A549 (cell line): ENCODE data around the gene MYH13. TPM values are rescaled to one million over a fixed set of nuclear protein-coding genes. Genes with fewer than 3 reads are reported as not detected.
A peak's percentile ranks its signal among the peaks of the same experiment; 100 is the strongest.

ENCODE experiments used
- ATAC-seq, 2 experiments: fragments of 200-7000 bp in 1 of 2; fragments of >200 bp in 1 of 2; cut with Nextera tagmentation in 1 of 2; cut with Tn5 transposase in 1 of 2; 3 replicates each; pipeline versions ENCODE4 v1.8.0 to v1.9.1; 2018 to 2020; ENCODE audit warnings: mild to moderate bottlenecking in 1 of 2, moderate library complexity in 1 of 2
- CTCF ChIA-PET: fragments of 300-600 bp; sonication (Branson Sonifier 250); formaldehyde crosslinking; extraction: SDS; loops from one replicate; lab custom pipeline; 2021; ENCODE audit warnings: antibody characterized with exemption, inconsistent platforms; lab: Yijun Ruan, JAX
- POLR2A ChIA-PET: fragments of 350-600 bp; formaldehyde crosslinking; extraction: SDS; loops from one replicate; lab custom pipeline; 2021; ENCODE audit warnings: antibody characterized with exemption, inconsistent platforms; lab: Yijun Ruan, JAX
- DNase-seq, 2 experiments: peaks; one replicate each; pipeline versions ENCODE4 v3.0.0 to v3.0.0-alpha.2; 2011 to 2016; ENCODE audit warnings: low read depth in 1 of 2, low spot score in 1 of 2
- FAIRE-seq: peaks from 2 replicates; lab custom pipeline; 2011; peaks lifted over from hg19 to GRCh38; lab: Jason Lieb, UNC
- H3K27ac ChIP-seq, 2 experiments: fragments of >200 bp; sonication (Bioruptor Twin); formaldehyde crosslinking; 3 replicates each; pipeline ENCODE4 v1.5.1; 2016 to 2017
- H3K4me1 ChIP-seq: fragments of >200 bp; sonication (Bioruptor Twin); formaldehyde crosslinking; 3 replicates; pipeline ENCODE4 v1.6.1; 2016
- H3K4me2 ChIP-seq: fragments of >200 bp; sonication (Bioruptor Twin); formaldehyde crosslinking; 3 replicates; pipeline ENCODE4 v1.6.1; 2016
- H3K4me3 ChIP-seq: fragments of >200 bp; sonication (Bioruptor Twin); formaldehyde crosslinking; 3 replicates; pipeline ENCODE4 v1.5.1; 2016
- H3K9me3 ChIP-seq: fragments of >200 bp; sonication (Bioruptor Twin); formaldehyde crosslinking; 3 replicates; pipeline ENCODE4 v1.6.1; 2016
- BCL3 ChIP-seq: fragments of >200 bp; sonication (Bioruptor Twin); formaldehyde crosslinking; IDR thresholded peaks from 3 replicates; pipeline ENCODE4 v1.6.1; 2016
- CBX8 ChIP-seq: fragments of 200-600 bp; sonication (generic); IDR thresholded peaks from 2 replicates; pipeline ENCODE4 v1.6.1; 2016
- CEBPB ChIP-seq, 2 experiments: fragments of >200 bp in 1 of 2; sonication (Bioruptor Twin) in 1 of 2; formaldehyde crosslinking in 1 of 2; IDR thresholded peaks; 2 replicates each; pipeline ENCODE4 v1.6.1; 2012 to 2016
- CTCF ChIP-seq: fragments of >200 bp; sonication (Bioruptor Twin); formaldehyde crosslinking; IDR thresholded peaks from 3 replicates; pipeline ENCODE4 v1.5.1; 2016
- EHMT2 ChIP-seq: fragments of 200-600 bp; sonication (generic); IDR thresholded peaks from 2 replicates; pipeline ENCODE4 v1.6.1; 2016; ENCODE audit warnings: antibody characterized with exemption, low read depth, mild to moderate bottlenecking, moderate library complexity
- FOXS1 ChIP-seq: fragments of 250-450 bp; sonication (Bioruptor Pico); IDR thresholded peaks from 2 replicates; pipeline ENCODE4 v1.5.0; 2020; ENCODE audit warnings: mild to moderate bottlenecking, moderate library complexity
- GATA3 ChIP-seq: IDR thresholded peaks from 2 replicates; pipeline ENCODE4 v1.6.1; 2012; ENCODE audit warnings: borderline replicate concordance
- HDAC2 ChIP-seq: fragments of 200-600 bp; sonication (generic); IDR thresholded peaks from 2 replicates; pipeline ENCODE4 v1.6.1; 2016
- HOXB13 ChIP-seq: fragments of 250-450 bp; sonication (Bioruptor Pico); IDR thresholded peaks from 2 replicates; pipeline ENCODE4 v1.5.0; 2020; ENCODE audit warnings: low read depth, mild to moderate bottlenecking, moderate library complexity
- JUNB ChIP-seq: fragments of >200 bp; sonication (Bioruptor Twin); formaldehyde crosslinking; IDR thresholded peaks from 2 replicates; pipeline ENCODE4 v1.6.1; 2016
- KDM1A ChIP-seq: fragments of 200-600 bp; sonication (generic); IDR thresholded peaks from 2 replicates; pipeline ENCODE4 v1.6.1; 2016; ENCODE audit warnings: low read depth, mild to moderate bottlenecking
- KDM5A ChIP-seq: fragments of 200-600 bp; sonication (generic); IDR thresholded peaks from 2 replicates; pipeline ENCODE4 v1.6.1; 2016; ENCODE audit warnings: antibody characterized with exemption, mild to moderate bottlenecking
- MAX ChIP-seq: IDR thresholded peaks from 2 replicates; pipeline ENCODE4 v1.6.1; 2012
- MAZ ChIP-seq: fragments of 150-350 bp; IDR thresholded peaks from 2 replicates; pipeline ENCODE4 v1.6.1; 2014; ENCODE audit warnings: antibody characterized with exemption, low read depth, low read length, borderline replicate concordance
- PBX3 ChIP-seq: IDR thresholded peaks from 2 replicates; pipeline ENCODE4 v1.6.1; 2012
- PHF8 ChIP-seq: fragments of 200-600 bp; sonication (generic); IDR thresholded peaks from 2 replicates; pipeline ENCODE4 v1.6.1; 2016; ENCODE audit warnings: low read depth, mild to moderate bottlenecking, antibody characterized with exemption, moderate library complexity, borderline replicate concordance
- RNF2 ChIP-seq: fragments of 200-600 bp; sonication (generic); IDR thresholded peaks from 2 replicates; pipeline ENCODE4 v1.6.1; 2016; ENCODE audit warnings: low read depth, mild to moderate bottlenecking, antibody characterized with exemption, moderate library complexity, borderline replicate concordance
- TFCP2L1 ChIP-seq: fragments of 250-450 bp; sonication (Bioruptor Pico); IDR thresholded peaks from 2 replicates; pipeline ENCODE4 v1.5.0; 2021; ENCODE audit warnings: mild to moderate bottlenecking
- ZNF302 ChIP-seq: fragments of 250-450 bp; sonication (Bioruptor Pico); IDR thresholded peaks from 2 replicates; pipeline ENCODE4 v1.9.0; 2021; ENCODE audit warnings: inconsistent platforms, mild to moderate bottlenecking, moderate library complexity
- WGBS: methylation state at CpG from one replicate; pipeline ENCODE4 v1.1.6; 2017; ENCODE audit errors: missing lambda C conversion rate; 5-methylcytosine and 5-hydroxymethylcytosine counted together
- polyA plus RNA-seq, 4 experiments: library from polyadenylated mRNA; depleted of rRNA in 3 of 4; stranded (reverse); fragments of >200 nt; fragmentation: RNase III in 1 of 4; extraction: RNeasy Plus Mini Kit Qiagen cat#74134 plus additional on column Dnase treatment in 1 of 4; gene quantifications; 2 replicates in 3 of 4; 3 replicates in 1 of 4; pipeline ENCODE4 v1.2.3, GENCODE V29; 2011 to 2017

Gene MYH13
- polyA plus RNA-seq, 2 of the 4 experiments (the other 2 are of a cell fraction) = not detected

GRCh38 chr17:10384175-10384574, 11.4 kb upstream of the MYH13 start (continued):
- TF ChIP-seq CTCF = no peak
- no peak for TF ChIP-seq KDM1A
- no peak for TF ChIP-seq BCL3
- no peak for TF ChIP-seq PHF8
- TF ChIP-seq, all 56 proteins: peak for 0

- POLR2A ChIA-PET = no interaction called here
- FAIRE-seq = no peak
These were observed 8.0 kb upstream of the MYH13 start for GRCh38 chr17:10380631-10381408.

GRCh38 chr17:10370016-10370608, 2.7 kb downstream of the MYH13 start:
- Histone ChIP-seq H3K27ac (no peak overlapping the region), H3K4me2 (no peak overlapping the region), H3K9me3 (no peaks in the 10 kb centered on the region), H3K4me1 (no peaks in the 10 kb centered on the region), H3K4me3 (no peak overlapping the region)
- DNase-seq (no peak), FAIRE-seq (no peak), ATAC-seq (no peak)
- POLR2A ChIA-PET = no interaction called here
- 27% methylated on average over 7 of the region's 7 CpGs for WGBS
- TF ChIP-seq HOXB13 (CRISPR knock-in tag) (no peak), JUNB (no peak), FOXS1 (CRISPR knock-in tag) (no peak), MAX (no peak), ZNF302 (CRISPR knock-in tag) (no peak), CEBPB (IDR thresholded peaks at IDR 0.05) (no peak), RNF2 (no peak), MAZ (no peak)
- CTCF ChIA-PET = interaction anchor here (1.5 to 1.8 kb wide), 2 partner anchors 248 kb away, joined by 6 to 9 read pairs; no protein-coding TSS in a partner anchor

More at GRCh38 chr17:10380631-10381408, 8.0 kb upstream of the MYH13 start:
- Histone ChIP-seq H3K4me1 (no peaks in the 10 kb centered on the region), H3K4me3 (no peak overlapping the region), H3K4me2 (no peak overlapping the region), H3K27ac (no peak overlapping the region), H3K9me3 (no peaks in the 10 kb centered on the region)
- 65% methylated on average over 3 of the region's 3 CpGs for WGBS
- CTCF ChIA-PET = interaction anchor here (0.9 to 1.8 kb wide), 3 partner anchors 18 to 235 kb away, joined by 3 to 5 read pairs (median 3); no protein-coding TSS in a partner anchor
- DNase-seq (no peak), ATAC-seq (no peak; a peak in 1 of 6 replicates)
- no peak for TF ChIP-seq PBX3
- peak; percentile 87; the same call in 1 of the 2 replicates for TF ChIP-seq KDM1A
- TF ChIP-seq EHMT2 = no peak
- peak; percentile 48; the same call in 1 of the 2 replicates for TF ChIP-seq HDAC2
- no peak for TF ChIP-seq CBX8
- no peak for TF ChIP-seq KDM5A
- TF ChIP-seq GATA3 = no peak
- no peak for TF ChIP-seq TFCP2L1
